ENCODE measurements around the gene PNPLA6. TPM values are rescaled to one million over a fixed set of nuclear protein-coding genes. Genes with fewer than 3 reads are reported as not detected.
A peak's percentile ranks its signal among the peaks of the same experiment; 100 is the strongest.

The PNPLA6 gene
- polyA plus RNA-seq, 1 of the 3 experiments (the other 2 are of a cell fraction): 90.5 TPM

DNA sequence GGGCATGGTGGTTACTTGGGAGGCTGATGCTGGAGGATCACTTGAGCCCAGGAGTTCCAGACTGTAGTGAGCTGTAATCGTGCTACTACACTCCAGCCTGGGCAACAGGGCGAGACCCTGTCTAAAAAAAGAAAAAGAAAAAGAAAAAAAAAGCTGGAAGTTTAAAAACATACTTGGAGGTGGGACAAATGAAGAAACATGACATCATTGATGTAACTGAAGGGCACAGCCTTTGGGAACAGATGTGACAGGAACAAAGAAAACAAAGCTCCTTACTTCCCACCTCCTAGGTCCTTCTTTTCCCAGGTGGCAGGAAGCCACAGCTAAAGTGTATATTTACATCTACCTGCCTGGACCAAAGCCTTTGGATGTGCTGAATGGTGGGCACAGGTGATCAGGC lies 48.6 kb upstream of the PNPLA6 start (continued):
- TF ChIP-seq, protein P1, sequence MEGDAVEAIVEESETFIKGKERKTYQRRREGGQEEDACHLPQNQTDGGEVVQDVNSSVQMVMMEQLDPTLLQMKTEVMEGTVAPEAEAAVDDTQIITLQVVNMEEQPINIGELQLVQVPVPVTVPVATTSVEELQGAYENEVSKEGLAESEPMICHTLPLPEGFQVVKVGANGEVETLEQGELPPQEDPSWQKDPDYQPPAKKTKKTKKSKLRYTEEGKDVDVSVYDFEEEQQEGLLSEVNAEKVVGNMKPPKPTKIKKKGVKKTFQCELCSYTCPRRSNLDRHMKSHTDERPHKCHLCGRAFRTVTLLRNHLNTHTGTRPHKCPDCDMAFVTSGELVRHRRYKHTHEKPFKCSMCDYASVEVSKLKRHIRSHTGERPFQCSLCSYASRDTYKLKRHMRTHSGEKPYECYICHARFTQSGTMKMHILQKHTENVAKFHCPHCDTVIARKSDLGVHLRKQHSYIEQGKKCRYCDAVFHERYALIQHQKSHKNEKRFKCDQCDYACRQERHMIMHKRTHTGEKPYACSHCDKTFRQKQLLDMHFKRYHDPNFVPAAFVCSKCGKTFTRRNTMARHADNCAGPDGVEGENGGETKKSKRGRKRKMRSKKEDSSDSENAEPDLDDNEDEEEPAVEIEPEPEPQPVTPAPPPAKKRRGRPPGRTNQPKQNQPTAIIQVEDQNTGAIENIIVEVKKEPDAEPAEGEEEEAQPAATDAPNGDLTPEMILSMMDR (IDR thresholded peaks at IDR 0.05): no peak
- TF ChIP-seq FOSL2 (IDR thresholded peaks at IDR 0.05; ENCODE audit: borderline replicate concordance, low read depth) (no peak), POLR2AphosphoS5 (IDR thresholded peaks at IDR 0.05; ENCODE audit: low read depth, low read length) (no peak), EZH2phosphoT487 (IDR thresholded peaks at IDR 0.05; ENCODE audit: borderline replicate concordance, low read depth) (no peak), GATA2 (CRISPR knock-in tag; IDR thresholded peaks at IDR 0.05) (no peak), RAD21 (IDR thresholded peaks at IDR 0.05; ENCODE audit: low read length) (no peak)

DNA sequence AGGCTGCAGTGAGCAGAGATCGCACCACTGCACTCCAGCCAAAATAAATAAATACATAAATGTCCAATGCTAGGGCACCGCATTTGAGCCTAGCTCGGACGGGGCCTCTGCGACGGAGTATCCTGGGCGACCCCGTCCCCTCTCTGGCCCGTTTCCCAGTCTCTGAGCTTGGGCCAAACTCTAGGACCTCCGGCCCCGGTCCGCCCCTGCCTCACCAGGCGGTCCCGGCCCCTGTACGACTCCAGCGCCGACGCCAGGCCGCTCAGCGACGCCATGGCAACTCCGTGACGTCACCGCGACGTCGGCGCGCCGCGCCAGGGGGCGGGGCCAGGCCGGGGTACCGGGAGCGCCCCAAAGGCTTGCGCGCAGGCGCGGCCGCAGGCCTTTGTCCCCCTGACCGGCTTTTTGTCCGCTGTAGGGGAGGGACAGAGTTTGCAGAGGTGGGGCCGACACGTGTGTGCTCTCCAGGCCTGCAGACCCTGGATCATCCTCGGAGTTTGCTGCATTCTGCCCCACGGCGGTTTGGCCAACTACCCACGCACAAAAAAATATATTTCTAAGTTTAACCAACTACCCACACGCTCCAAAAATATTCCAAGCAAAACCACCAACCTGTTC lies 46.7 kb upstream of the PNPLA6 start, which contains the start of gene PEX11G:
Gene PEX11G, minus strand, starts transcription at position 300 of the 618 bp plus-strand sequence. Its CDS starts 25 bp downstream, at position 275.
- POLR2A ChIA-PET: no interaction called here
- peaks cover 4 to 11% of the 10 kb centered on the region in 2 experiments; a peak in 2 of 4 replicates for H3K4me1 ChIP-seq (ENCODE audit: control insufficient read depth in 1 of 2, insufficient read depth in 2 of 2, low read depth in 1 of 2, low read length in 1 of 2)
- no peaks in the 10 kb centered on the region for H3K36me3 ChIP-seq (replicated peaks in 1 of 2; ENCODE audit: control insufficient read depth in 1 of 2, insufficient read depth in 2 of 2, low read length in 1 of 2)
- H3K9me3 ChIP-seq: no peaks in the 10 kb centered on the region
- no peaks in the 10 kb centered on the region for H3F3A ChIP-seq (replicated peaks; ENCODE audit: insufficient read depth)
- H4K20me1 ChIP-seq (ENCODE audit: insufficient read depth): no peaks in the 10 kb centered on the region
- H3K4me3 ChIP-seq (ENCODE audit: low read depth in 2 of 2, low read length in 1 of 2): peak within 1 kb of the TSS; percentile 51 to 63
- H3K4me2 ChIP-seq: peak within 1 kb of the TSS; percentile 78
- H3K27ac ChIP-seq (ENCODE audit: low read depth in 2 of 2, low read length in 1 of 2): peak within 1 kb of the TSS; percentile 48 to 78
- H3K9me2 ChIP-seq: no peaks in the 10 kb centered on the region
- TF ChIP-seq POLR2AphosphoS5 (IDR thresholded peaks at IDR 0.05; ENCODE audit: low read depth, low read length): peak; percentile 85
- TF ChIP-seq GABPA (IDR thresholded peaks at IDR 0.05; ENCODE audit: low read depth): no peak
- TF ChIP-seq CHD2 (IDR thresholded peaks at IDR 0.05; ENCODE audit: low read length, partially characterized antibody): peak; percentile 42
- peak; percentile 43 for TF ChIP-seq TAF1 (IDR thresholded peaks at IDR 0.05; ENCODE audit: borderline replicate concordance, low read depth, low read length)
- TF ChIP-seq NRF1 (IDR thresholded peaks at IDR 0.05; ENCODE audit: low read depth, low read length): peak; percentile 78
- no peak for TF ChIP-seq JUND (IDR thresholded peaks at IDR 0.05)
- TF ChIP-seq EZH2phosphoT487 (IDR thresholded peaks at IDR 0.05; ENCODE audit: borderline replicate concordance, low read depth): no peak
- TF ChIP-seq, protein P2, sequence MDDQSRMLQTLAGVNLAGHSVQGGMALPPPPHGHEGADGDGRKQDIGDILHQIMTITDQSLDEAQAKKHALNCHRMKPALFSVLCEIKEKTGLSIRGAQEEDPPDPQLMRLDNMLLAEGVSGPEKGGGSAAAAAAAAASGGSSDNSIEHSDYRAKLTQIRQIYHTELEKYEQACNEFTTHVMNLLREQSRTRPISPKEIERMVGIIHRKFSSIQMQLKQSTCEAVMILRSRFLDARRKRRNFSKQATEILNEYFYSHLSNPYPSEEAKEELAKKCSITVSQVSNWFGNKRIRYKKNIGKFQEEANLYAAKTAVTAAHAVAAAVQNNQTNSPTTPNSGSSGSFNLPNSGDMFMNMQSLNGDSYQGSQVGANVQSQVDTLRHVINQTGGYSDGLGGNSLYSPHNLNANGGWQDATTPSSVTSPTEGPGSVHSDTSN (IDR thresholded peaks at IDR 0.05): no peak
- TF ChIP-seq MEF2A (IDR thresholded peaks at IDR 0.05; ENCODE audit: borderline replicate concordance, low read depth): no peak
- TF ChIP-seq MXI1 (IDR thresholded peaks at IDR 0.05; ENCODE audit: low read depth, low read length): peak; percentile 95
- TF ChIP-seq MAX (IDR thresholded peaks at IDR 0.05; ENCODE audit: low read depth): 0 out of 2 replicates have a peak, but pooled peaks have one; percentile 42
- TF ChIP-seq YY1 (IDR thresholded peaks at IDR 0.05; ENCODE audit: low read depth): peak; percentile 77
- TF ChIP-seq, protein P1 (IDR thresholded peaks at IDR 0.05): no peak
- TF ChIP-seq RXRA (IDR thresholded peaks at IDR 0.05; ENCODE audit: borderline replicate concordance, low read depth): no peak
- no peak for TF ChIP-seq RAD21 (IDR thresholded peaks at IDR 0.05; ENCODE audit: low read length)
- CTCF ChIA-PET: interaction anchor here (1.5 to 1.6 kb wide), 2 partner anchors 32 to 80 kb away, joined by 3 read pairs; no protein-coding TSS in a partner anchor
- WGBS (ENCODE audit: low lambda C conversion rate): 3% methylated on average over 13 of the region's 49 CpGs
- H2AFZ ChIP-seq (ENCODE audit: low read depth): peak within 1 kb of the TSS; percentile 100
- DNase-seq: peak; percentile 99
- no peaks in the 10 kb centered on the region for H3K27me3 ChIP-seq (ENCODE audit: insufficient read depth)
- H3K79me2 ChIP-seq (ENCODE audit: insufficient read depth): no peaks in the 10 kb centered on the region
- peak within 1 kb of the TSS; percentile 69 for H3K9ac ChIP-seq
